ENCODE results near the gene HLCS.
"Not testable (repeated sequence)": the region's sequence is repeated elsewhere in the genome, so short reads cannot be mapped to it uniquely, and the experiment has no call there.

Gene HLCS

GRCh38 chr21:37006486-37007291, 40.2 kb upstream of the HLCS start, which contains the start of gene RIPPLY3:
RIPPLY3 (plus strand) TSS chr21:37006702; CDS start chr21:37006773, 71 bp downstream.
- H3K4me3 ChIP-seq (ENCODE audit: low read length), result no peak within 1 kb of the TSS
- H3K4me2 ChIP-seq (ENCODE audit: low read length), result no peak within 1 kb of the TSS

GRCh38 chr21:37005548-37006485, 39.3 kb upstream of the HLCS start:
- H4K20me1 ChIP-seq (ENCODE audit: insufficient read depth, low read length), result no peaks in the 10 kb centered on the region
- H3K27me3 ChIP-seq (ENCODE audit: low read depth, low read length), result no peaks in the 10 kb centered on the region
- no peaks in the 10 kb centered on the region for H3K9me3 ChIP-seq (ENCODE audit: insufficient read depth, low read length)
- TF ChIP-seq EZH2phosphoT487 (IDR thresholded peaks at IDR 0.05; ENCODE audit: low read depth) (no peak), CTCF (IDR thresholded peaks at IDR 0.05; ENCODE audit: low read depth, low read length) (no peak)
- no peaks in the 10 kb centered on the region for H3K36me3 ChIP-seq (replicated peaks; ENCODE audit: low read depth, low read length)
- no peak overlapping the region for H3K27ac ChIP-seq (ENCODE audit: low read length)
- no peaks in the 10 kb centered on the region for H3K79me2 ChIP-seq (ENCODE audit: low read length)
- no peak overlapping the region for H3K4me2 ChIP-seq (ENCODE audit: low read length)
- H3K9ac ChIP-seq (ENCODE audit: low read length), result no peak overlapping the region
- H3K4me1 ChIP-seq (ENCODE audit: low read length), result 0 out of 2 replicates have a peak, but pooled peaks cover 4% of the 10 kb centered on the region
- H3K4me3 ChIP-seq (ENCODE audit: low read length), result no peak overlapping the region
- no peak overlapping the region for H2AFZ ChIP-seq (ENCODE audit: low read depth, low read length)

More at GRCh38 chr21:37006486-37007291, 40.2 kb upstream of the HLCS start, which contains the start of gene RIPPLY3:
- Histone ChIP-seq H3K27me3 (ENCODE audit: low read depth, low read length) (no peaks in the 10 kb centered on the region), H2AFZ (ENCODE audit: low read depth, low read length) (no peak within 1 kb of the TSS), H3K9me3 (ENCODE audit: insufficient read depth, low read length) (no peaks in the 10 kb centered on the region), H3K4me1 (ENCODE audit: low read length) (0 out of 2 replicates have a peak, but pooled peaks cover 2% of the 10 kb centered on the region), H4K20me1 (ENCODE audit: insufficient read depth, low read length) (no peaks in the 10 kb centered on the region), H3K27ac (ENCODE audit: low read length) (no peak within 1 kb of the TSS), H3K79me2 (ENCODE audit: low read length) (no peaks in the 10 kb centered on the region), H3K9ac (ENCODE audit: low read length) (no peak within 1 kb of the TSS), H3K36me3 (replicated peaks; ENCODE audit: low read depth, low read length) (no peaks in the 10 kb centered on the region)
- TF ChIP-seq EZH2phosphoT487 (IDR thresholded peaks at IDR 0.05; ENCODE audit: low read depth), result no peak
- no peak for TF ChIP-seq CTCF (IDR thresholded peaks at IDR 0.05; ENCODE audit: low read depth, low read length)

- not testable (repeated sequence) for H3K79me2 ChIP-seq (ENCODE audit: low read length); H3K9me3 ChIP-seq (ENCODE audit: insufficient read depth, low read length); H3K4me2 ChIP-seq (ENCODE audit: low read length); H3K9ac ChIP-seq (ENCODE audit: low read length); H2AFZ ChIP-seq (ENCODE audit: low read depth, low read length); H3K4me3 ChIP-seq (ENCODE audit: low read length); H3K4me1 ChIP-seq (ENCODE audit: low read length); H3K36me3 ChIP-seq (replicated peaks; ENCODE audit: low read depth, low read length); H4K20me1 ChIP-seq (ENCODE audit: insufficient read depth, low read length); H3K27ac ChIP-seq (ENCODE audit: low read length); H3K27me3 ChIP-seq (ENCODE audit: low read depth, low read length)
Measured at GRCh38 chr21:37003917-37004316, 37.4 kb upstream of the HLCS start.

GRCh38 chr21:37002851-37003250, 36.4 kb upstream of the HLCS start:
- H3K9me3 ChIP-seq (ENCODE audit: insufficient read depth, low read length); H3K4me2 ChIP-seq (ENCODE audit: low read length); H4K20me1 ChIP-seq (ENCODE audit: insufficient read depth, low read length); H3K9ac ChIP-seq (ENCODE audit: low read length); H2AFZ ChIP-seq (ENCODE audit: low read depth, low read length); H3K4me1 ChIP-seq (ENCODE audit: low read length); H3K27ac ChIP-seq (ENCODE audit: low read length); H3K36me3 ChIP-seq (replicated peaks; ENCODE audit: low read depth, low read length); H3K27me3 ChIP-seq (ENCODE audit: low read depth, low read length); H3K79me2 ChIP-seq (ENCODE audit: low read length); H3K4me3 ChIP-seq (ENCODE audit: low read length): not testable (repeated sequence)

All from OCI-LY3 (cell line).